ENCODE results near the gene VPS9D1.
"Not testable (repeated sequence)": the region's sequence is repeated elsewhere in the genome, so short reads cannot be mapped to it uniquely, and the experiment has no call there.

VPS9D1 gene

DNA sequence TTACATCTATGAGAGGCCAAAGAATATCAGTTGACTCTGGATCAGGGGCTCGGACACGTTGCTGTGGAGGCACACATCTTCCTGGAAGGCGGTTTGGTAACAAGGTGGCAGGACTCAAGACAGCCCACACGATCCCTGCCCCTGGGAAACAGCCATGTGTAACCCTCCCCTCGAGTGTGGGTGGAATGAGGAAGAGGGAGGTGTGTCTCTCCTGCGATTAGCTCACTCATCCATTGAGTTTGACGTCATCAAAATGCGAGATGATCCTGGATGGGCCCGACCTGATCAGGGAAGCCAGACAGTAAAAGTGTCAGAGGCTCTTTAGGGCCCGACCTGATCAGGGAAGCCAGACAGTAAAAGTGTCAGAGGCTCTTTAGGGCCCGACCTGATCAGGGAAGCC lies 56.5 kb downstream of the VPS9D1 start:
- DNase-seq (ENCODE audit: low read depth in 2 of 2), result not testable (repeated sequence)

DNA sequence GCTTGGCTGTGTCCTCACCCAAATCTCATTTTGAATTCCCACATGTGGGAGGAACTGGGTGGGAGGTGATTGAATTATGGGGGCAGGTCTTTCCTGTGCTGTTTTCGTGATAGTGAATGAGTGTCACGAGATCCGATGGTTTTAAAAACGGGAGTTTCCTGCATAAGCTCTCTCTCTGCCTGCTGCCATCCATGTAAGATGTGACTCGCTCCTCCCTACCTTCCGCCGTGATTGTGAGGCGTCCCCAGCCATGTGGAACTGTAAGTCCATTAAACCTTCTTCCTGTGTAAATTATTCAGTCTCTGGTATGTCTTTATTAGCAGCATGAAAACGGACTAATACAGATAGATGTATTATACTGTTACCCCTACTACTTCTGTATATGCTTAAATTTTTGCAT lies 59.5 kb downstream of the VPS9D1 start:
- DNase-seq (ENCODE audit: low read depth in 2 of 2), result no peak

DNA sequence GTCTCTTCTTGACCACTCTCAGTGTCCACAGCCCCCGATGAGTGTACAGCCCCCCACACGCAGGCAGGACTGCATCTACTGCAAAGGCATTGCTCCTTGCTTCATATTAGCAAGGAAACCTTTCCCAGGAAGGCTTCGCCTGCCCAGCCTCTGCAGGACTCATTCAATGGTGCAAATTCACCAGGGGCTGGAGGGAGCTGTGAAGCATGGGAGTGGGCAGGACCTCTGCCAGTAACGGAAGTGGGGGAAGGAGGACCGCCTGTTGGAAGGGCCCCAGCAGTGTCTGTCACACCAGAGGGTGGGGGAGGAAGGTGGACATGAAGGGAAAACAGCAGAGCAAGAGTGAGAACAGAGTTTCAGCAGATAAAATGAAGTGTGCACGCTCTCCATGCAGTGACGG lies 60.6 kb downstream of the VPS9D1 start:
- no peak for DNase-seq (ENCODE audit: low read depth in 2 of 2)

GRCh38 chr16:89658221-89658879 lies 62.3 kb downstream of the VPS9D1 start:
- no peak for DNase-seq (ENCODE audit: low read depth in 2 of 2)

- peak; percentile 87 to 91 for DNase-seq (ENCODE audit: low read depth in 2 of 2)
These were observed 63.1 kb downstream of the VPS9D1 start, which contains the start of the genes CHMP1A and SPATA33 for GRCh38 chr16:89657442-89658220. Gene CHMP1A, minus strand, starts transcription at chr16:89657708. Its CDS starts 120 bp downstream, at chr16:89657588. Gene SPATA33, plus strand, starts transcription at chr16:89657836. Its CDS starts 76 bp downstream, at chr16:89657912.
